ENCODE data around the gene HOXC10. TPM values are rescaled to one million over a fixed set of nuclear protein-coding genes. Genes with fewer than 3 reads are reported as not detected.

HOXC10 gene
- total and polyA plus RNA-seq, 2 of the 8 experiments (the other 6 are each of a cell fraction or from before 2014, with no cell fraction given): not detected

DNA sequence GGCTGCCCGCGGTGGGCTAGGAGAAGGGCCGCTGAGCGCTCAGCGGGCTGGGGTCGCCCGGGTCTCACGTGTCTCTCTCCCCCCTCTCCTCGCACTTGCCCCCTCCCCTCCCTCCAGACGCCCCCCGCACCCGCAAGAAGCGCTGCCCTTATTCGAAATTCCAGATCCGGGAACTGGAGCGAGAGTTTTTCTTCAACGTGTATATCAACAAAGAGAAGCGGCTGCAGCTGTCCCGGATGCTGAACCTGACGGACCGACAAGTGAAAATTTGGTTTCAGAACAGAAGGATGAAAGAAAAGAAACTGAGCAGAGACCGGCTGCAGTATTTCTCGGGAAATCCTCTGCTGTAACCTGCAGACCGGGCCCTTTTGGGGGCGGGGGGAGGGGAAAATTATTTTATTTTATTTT, 9.9 kb upstream of the HOXC10 start:
- peaks cover 0 to 10% (median 4%) of the 10 kb centered on the region in 4 experiments; a peak in 6 of 7 replicates for H3K4me1 ChIP-seq (replicated peaks in 1 of 4; ENCODE audit: control insufficient read depth in 3 of 4, insufficient read depth in 4 of 4, low read length in 3 of 4)
- no peak overlapping the region for H2BK5ac ChIP-seq (ENCODE audit: low read depth, low read length)
- no peak overlapping the region for H2BK120ac ChIP-seq (replicated peaks; ENCODE audit: low read depth, low read length)
- H3K4me3 ChIP-seq (ENCODE audit: extremely low read depth in 1 of 4, insufficient read depth in 2 of 4, low read depth in 3 of 4, low read length in 4 of 4): peak overlapping the region in 1 of 4 experiments; percentile 50; a peak in 1 of 8 replicates
- 0 out of 4 replicates have a peak, but pooled peaks cover 0 to 2% of the 10 kb centered on the region in 2 experiments for H3K9me3 ChIP-seq (ENCODE audit: insufficient read depth in 2 of 2, low read depth in 1 of 2, low read length in 1 of 2)
- no peak for FAIRE-seq
- peaks cover 1% of the 10 kb centered on the region; the same call in 1 of the 2 replicates for H3K23me2 ChIP-seq (ENCODE audit: low read depth, low read length)
- DNase-seq (ENCODE audit: low read depth in 1 of 2, low spot score in 2 of 2): no peak
- H3K9ac ChIP-seq (replicated peaks in 1 of 4; ENCODE audit: extremely low read depth in 1 of 4, low read depth in 3 of 4, low read length in 3 of 4): no peak overlapping the region
- 7% methylated on average over 10 of the region's 25 CpGs; no CpG with 5 or more reads in 1 of the 2 experiments for WGBS, 2 experiments (ENCODE audit: extremely low coverage in 1 of 2, insufficient coverage in 1 of 2, insufficient read length in 1 of 2, insufficient replicate concordance in 2 of 2, low coverage in 1 of 2, low lambda C conversion rate in 2 of 2, missing lambda C conversion rate in 1 of 2)
- POLR2A ChIA-PET (ENCODE audit: partially characterized antibody): interaction anchor here (0.8 kb wide), 1 partner anchor 12 kb away, joined by 3 read pairs; no protein-coding TSS in a partner anchor
- no peak overlapping the region for H4K91ac ChIP-seq (replicated peaks; ENCODE audit: insufficient read length, low read length)
- no peak overlapping the region for H2BK12ac ChIP-seq (ENCODE audit: low read depth, low read length)
- H3K27me3 ChIP-seq (replicated peaks in 1 of 4; ENCODE audit: control insufficient read depth in 3 of 4, extremely low read depth in 1 of 4, insufficient read depth in 3 of 4, low read length in 3 of 4): peaks cover 98 to 100% (median 100%) of the 10 kb centered on the region in 4 experiments
- no peak overlapping the region for H3K56ac ChIP-seq (replicated peaks; ENCODE audit: insufficient read length, low read depth, low read length)
- no peak overlapping the region for H2AFZ ChIP-seq (ENCODE audit: low read length)
- H3K23ac ChIP-seq (ENCODE audit: insufficient read length): no peak overlapping the region
- H3K79me2 ChIP-seq (ENCODE audit: control insufficient read depth in 1 of 2, insufficient read depth in 2 of 2, low read length in 2 of 2): no peaks in the 10 kb centered on the region
- peak overlapping the region in 1 of 2 experiments; percentile 29; a peak in 1 of 4 replicates for H3K4me2 ChIP-seq (ENCODE audit: insufficient read depth in 1 of 2, low read depth in 2 of 2, low read length in 2 of 2)
- H3K18ac ChIP-seq (ENCODE audit: extremely low read depth, low read length): no peak overlapping the region
- no peak overlapping the region for H3K4ac ChIP-seq (replicated peaks; ENCODE audit: insufficient read length, low read depth, low read length)
- no peak overlapping the region for H2AK5ac ChIP-seq (ENCODE audit: low read depth, low read length)
- no peak overlapping the region for H3K14ac ChIP-seq (ENCODE audit: insufficient read length)
- no peak overlapping the region for H2BK15ac ChIP-seq (ENCODE audit: low read length)
- no peaks in the 10 kb centered on the region for H3K79me1 ChIP-seq (ENCODE audit: low read depth, low read length)
- H4K20me1 ChIP-seq (replicated peaks in 1 of 2; ENCODE audit: control insufficient read depth in 1 of 2, insufficient read depth in 2 of 2, low read length in 2 of 2): peaks cover 22 to 27% of the 10 kb centered on the region in 2 experiments
- H4K8ac ChIP-seq (ENCODE audit: extremely low read depth, insufficient read depth, low read length): no peak overlapping the region
- no peak overlapping the region for H3K27ac ChIP-seq (ENCODE audit: low read depth, low read length)
- no peak overlapping the region for H4K5ac ChIP-seq (ENCODE audit: insufficient read length, low read depth, low read length)
- H3K36me3 ChIP-seq (ENCODE audit: control insufficient read depth in 2 of 4, insufficient read depth in 4 of 4, low read length in 3 of 4): peaks cover 0 to 3% (median 0%) of the 10 kb centered on the region in 4 experiments; a peak in 1 of 8 replicates
- CTCF ChIA-PET (ENCODE audit: partially characterized antibody): interaction anchor here (0.7 to 1.9 kb wide), 4 partner anchors 11 to 30 kb away, joined by 3 to 5 read pairs (median 4); no protein-coding TSS in a partner anchor
- no peak overlapping the region for H2BK20ac ChIP-seq (ENCODE audit: low read length)
- TF ChIP-seq RNF2 (IDR thresholded peaks at IDR 0.05; ENCODE audit: borderline replicate concordance, low read depth, low read length, missing control alignments, poor library complexity, severe bottlenecking): peak; percentile 6
- TF ChIP-seq CBX8 (IDR thresholded peaks at IDR 0.05; ENCODE audit: borderline replicate concordance, low read depth, low read length): no peak
- no peak for TF ChIP-seq TAF1 (IDR thresholded peaks at IDR 0.05; ENCODE audit: low read depth, low read length)
- no peak for TF ChIP-seq POLR2AphosphoS5 (IDR thresholded peaks at IDR 0.05; ENCODE audit: low read depth, low read length)
- peak; percentile 84 for TF ChIP-seq SUZ12 (IDR thresholded peaks at IDR 0.05; ENCODE audit: low read length)
- no peak for TF ChIP-seq GABPA (IDR thresholded peaks at IDR 0.05; ENCODE audit: borderline replicate concordance, insufficient read depth, low read length)
- TF ChIP-seq POLR2A (IDR thresholded peaks at IDR 0.05; ENCODE audit: control extremely low read depth in 1 of 2, low read depth in 2 of 2, low read length in 2 of 2): no peak
- no peak for TF ChIP-seq NANOG (IDR thresholded peaks at IDR 0.05; ENCODE audit: insufficient read depth, low read depth, low read length, poor library complexity, severe bottlenecking)
- TF ChIP-seq KDM4A (IDR thresholded peaks at IDR 0.05; ENCODE audit: low read depth, low read length, severe bottlenecking): no peak
- TF ChIP-seq, protein P1, sequence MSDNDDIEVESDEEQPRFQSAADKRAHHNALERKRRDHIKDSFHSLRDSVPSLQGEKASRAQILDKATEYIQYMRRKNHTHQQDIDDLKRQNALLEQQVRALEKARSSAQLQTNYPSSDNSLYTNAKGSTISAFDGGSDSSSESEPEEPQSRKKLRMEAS (IDR thresholded peaks at IDR 0.05): no peak
- TF ChIP-seq BRCA1 (IDR thresholded peaks at IDR 0.05; ENCODE audit: low read depth, low read length): no peak
- TF ChIP-seq TCF12 (IDR thresholded peaks at IDR 0.05; ENCODE audit: low read depth, low read length): no peak
- TF ChIP-seq SP2 (IDR thresholded peaks at IDR 0.05; ENCODE audit: low read length): no peak
- no peak for TF ChIP-seq YY1 (IDR thresholded peaks at IDR 0.05; ENCODE audit: low read depth, low read length)
